ENCODE results near the gene TRIM62.

DNA sequence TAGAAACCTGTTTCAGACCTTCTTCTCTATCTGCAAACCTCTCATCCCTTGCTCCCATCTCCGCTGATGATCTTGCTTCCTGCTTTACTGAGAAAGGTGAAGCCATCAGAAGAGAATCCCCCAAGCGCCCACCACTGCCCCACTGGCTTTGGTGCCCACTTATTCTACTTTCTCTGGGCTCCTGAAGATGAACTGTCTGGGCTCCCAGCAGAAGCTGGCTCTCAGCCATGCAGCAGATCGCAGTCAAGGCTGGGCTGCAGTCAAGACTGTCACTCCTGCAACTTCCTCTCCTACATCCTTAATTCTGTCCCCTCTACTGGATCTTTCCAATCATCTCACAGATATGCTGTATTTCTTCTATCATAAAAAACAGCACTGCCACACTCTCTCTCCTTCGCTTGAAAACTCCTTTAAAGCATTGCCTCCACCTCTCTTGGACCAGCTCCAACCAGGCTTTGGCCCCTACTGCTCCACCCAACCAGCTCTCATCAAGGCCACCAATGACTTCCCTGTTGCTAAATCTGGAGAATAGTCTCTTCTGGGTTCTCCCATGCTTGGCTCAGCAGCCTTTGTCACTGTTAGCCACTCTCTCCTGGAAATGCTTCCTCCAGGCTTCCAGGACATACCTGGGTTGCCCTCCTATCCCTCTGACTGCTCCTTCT, 25.8 kb downstream of the TRIM62 start:
- TF ChIP-seq POLR2A (IDR thresholded peaks at IDR 0.05) (no peak), POLR2AphosphoS5 (IDR thresholded peaks at IDR 0.05) (no peak)
- TF ChIP-seq, protein P1, sequence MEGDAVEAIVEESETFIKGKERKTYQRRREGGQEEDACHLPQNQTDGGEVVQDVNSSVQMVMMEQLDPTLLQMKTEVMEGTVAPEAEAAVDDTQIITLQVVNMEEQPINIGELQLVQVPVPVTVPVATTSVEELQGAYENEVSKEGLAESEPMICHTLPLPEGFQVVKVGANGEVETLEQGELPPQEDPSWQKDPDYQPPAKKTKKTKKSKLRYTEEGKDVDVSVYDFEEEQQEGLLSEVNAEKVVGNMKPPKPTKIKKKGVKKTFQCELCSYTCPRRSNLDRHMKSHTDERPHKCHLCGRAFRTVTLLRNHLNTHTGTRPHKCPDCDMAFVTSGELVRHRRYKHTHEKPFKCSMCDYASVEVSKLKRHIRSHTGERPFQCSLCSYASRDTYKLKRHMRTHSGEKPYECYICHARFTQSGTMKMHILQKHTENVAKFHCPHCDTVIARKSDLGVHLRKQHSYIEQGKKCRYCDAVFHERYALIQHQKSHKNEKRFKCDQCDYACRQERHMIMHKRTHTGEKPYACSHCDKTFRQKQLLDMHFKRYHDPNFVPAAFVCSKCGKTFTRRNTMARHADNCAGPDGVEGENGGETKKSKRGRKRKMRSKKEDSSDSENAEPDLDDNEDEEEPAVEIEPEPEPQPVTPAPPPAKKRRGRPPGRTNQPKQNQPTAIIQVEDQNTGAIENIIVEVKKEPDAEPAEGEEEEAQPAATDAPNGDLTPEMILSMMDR (IDR thresholded peaks at IDR 0.05), result no peak

Data from breast epithelium (tissue), 3 donors.